ENCODE data around the gene UBE2G2.

DNA sequence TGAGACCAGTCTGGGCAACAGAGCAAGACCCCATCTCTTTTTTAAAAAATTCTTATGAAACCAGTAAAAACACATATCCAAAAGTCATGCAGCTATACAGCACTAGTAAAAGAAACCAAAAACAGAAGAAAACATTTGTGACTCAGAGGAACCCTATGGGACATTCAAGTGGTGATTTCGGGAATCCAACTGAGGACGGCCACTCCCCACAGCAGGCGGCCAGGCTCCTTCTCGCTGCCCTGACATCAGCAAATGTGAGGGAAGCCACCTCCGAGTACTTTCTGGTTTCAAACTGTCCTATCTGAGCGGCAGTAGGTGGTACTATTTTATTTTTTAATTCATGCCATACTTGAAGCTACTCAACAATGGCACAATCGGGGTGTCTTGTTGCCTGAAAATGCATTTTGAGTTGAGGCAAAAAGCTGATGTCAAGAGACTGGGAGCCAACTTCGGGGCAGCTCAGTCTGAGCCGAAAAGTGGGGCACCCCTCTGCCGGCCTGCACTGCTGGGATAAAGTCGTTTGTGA lies 12.9 kb upstream of the UBE2G2 start:
- TF ChIP-seq, protein P1, sequence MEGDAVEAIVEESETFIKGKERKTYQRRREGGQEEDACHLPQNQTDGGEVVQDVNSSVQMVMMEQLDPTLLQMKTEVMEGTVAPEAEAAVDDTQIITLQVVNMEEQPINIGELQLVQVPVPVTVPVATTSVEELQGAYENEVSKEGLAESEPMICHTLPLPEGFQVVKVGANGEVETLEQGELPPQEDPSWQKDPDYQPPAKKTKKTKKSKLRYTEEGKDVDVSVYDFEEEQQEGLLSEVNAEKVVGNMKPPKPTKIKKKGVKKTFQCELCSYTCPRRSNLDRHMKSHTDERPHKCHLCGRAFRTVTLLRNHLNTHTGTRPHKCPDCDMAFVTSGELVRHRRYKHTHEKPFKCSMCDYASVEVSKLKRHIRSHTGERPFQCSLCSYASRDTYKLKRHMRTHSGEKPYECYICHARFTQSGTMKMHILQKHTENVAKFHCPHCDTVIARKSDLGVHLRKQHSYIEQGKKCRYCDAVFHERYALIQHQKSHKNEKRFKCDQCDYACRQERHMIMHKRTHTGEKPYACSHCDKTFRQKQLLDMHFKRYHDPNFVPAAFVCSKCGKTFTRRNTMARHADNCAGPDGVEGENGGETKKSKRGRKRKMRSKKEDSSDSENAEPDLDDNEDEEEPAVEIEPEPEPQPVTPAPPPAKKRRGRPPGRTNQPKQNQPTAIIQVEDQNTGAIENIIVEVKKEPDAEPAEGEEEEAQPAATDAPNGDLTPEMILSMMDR (conservative IDR thresholded peaks at IDR 0.05; ENCODE audit: low read depth, low read length) = no peak
- no peak for TF ChIP-seq EZH2 (IDR thresholded peaks at IDR 0.05; ENCODE audit: borderline replicate concordance, low read depth, low read length, poor library complexity, severe bottlenecking)

All from A673 (cell line).